HCEC 1CT (cell line): ENCODE results near the gene CAMTA1.
A peak's percentile ranks its signal among the peaks of the same experiment; 100 is the strongest.
"Not testable (repeated sequence)": the region's sequence is repeated elsewhere in the genome, so short reads cannot be mapped to it uniquely, and the experiment has no call there.

ENCODE experiments used
- DNase-seq: peaks from one replicate; pipeline ENCODE4 v3.0.0-alpha.2; 2017

CAMTA1 gene

DNA sequence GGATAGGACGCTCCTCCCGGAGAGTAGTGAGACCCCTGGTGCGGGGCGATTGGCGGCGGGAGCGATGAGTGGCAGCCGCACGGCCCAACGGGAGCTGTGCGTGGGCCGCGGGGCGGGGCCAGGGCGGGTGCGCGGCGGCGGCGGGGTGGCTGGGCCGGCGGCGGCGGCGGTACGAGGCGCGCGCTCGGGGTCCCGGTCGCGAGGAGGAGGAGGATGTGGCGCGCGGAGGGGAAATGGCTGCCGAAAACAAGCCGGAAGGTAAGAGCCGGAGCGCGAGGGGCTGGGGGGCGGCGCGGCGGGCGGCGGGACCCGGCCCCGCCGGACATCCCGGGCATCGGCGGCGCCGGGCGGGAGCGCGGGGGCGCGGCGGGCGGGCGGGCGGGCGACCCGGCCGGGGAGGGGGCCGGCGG, at the start of gene CAMTA1:
TSS of gene CAMTA1 (plus strand) at position 137 of the 410 bp plus-strand sequence. CDS start at position 214, 77 bp downstream.
- no peak for DNase-seq

DNA sequence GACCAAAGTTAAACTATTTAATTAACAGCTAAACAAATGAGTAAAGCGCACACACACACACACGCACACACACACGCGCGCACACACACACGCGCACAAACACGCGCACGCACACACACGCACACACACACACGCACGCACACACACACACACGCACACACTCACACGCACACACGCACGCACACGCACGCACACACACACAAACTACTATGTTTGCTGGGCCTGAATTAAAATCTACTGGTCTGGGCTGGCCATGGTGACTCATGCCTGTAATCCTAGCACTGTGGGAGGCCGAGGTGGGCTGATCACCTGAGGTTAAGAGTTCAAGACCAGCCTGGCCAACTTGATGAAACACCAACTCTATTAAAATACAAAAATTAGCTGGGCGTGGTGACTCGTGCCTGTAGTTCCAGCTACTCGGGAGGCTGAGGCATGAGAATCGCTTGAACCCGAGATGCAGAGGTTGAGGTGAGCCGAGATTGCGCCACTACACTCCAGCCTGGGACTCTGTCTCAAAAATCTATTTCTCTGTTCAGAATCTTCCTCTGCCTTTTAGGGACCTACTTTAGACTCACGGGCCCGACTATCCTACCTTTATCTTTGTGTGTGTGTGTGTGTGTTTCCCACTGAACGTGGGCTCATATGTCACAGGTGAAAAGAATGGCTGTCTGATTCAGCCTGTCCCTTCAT, 46.1 kb upstream of the CAMTA1 start:
- no peak for DNase-seq

GRCh38 chr1:6742676-6743188, 42.5 kb upstream of the CAMTA1 start:
- not testable (repeated sequence) for DNase-seq

GRCh38 chr1:6743189-6744101, 41.8 kb upstream of the CAMTA1 start:
- peak; percentile 79 for DNase-seq

GRCh38 chr1:6745073-6745472, 40.2 kb upstream of the CAMTA1 start:
- DNase-seq: no peak

DNA sequence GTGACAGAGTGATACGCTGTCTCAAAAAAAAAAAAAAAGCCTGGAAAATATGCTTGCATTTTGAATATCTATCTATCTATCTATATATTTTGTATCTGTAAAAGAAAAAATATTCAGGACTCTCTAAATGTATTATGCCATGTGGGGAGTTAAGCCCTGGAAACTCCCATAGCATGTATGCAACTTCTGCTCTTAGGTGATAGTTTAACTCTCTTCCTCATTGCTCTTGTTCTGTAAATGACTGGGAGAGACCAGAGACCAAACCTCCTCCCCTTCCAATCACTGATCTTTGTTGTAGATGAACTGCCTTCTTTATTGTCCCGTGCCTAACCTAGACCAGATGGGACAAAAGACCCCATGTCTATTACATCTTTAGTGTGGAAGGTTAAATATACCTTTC, 37.6 kb upstream of the CAMTA1 start:
- no peak for DNase-seq

- DNase-seq: no peak
Measured at GRCh38 chr1:6750490-6750889, 34.8 kb upstream of the CAMTA1 start.

GRCh38 chr1:6753320-6754140, 31.7 kb upstream of the CAMTA1 start:
- peak; percentile 20 for DNase-seq

DNA sequence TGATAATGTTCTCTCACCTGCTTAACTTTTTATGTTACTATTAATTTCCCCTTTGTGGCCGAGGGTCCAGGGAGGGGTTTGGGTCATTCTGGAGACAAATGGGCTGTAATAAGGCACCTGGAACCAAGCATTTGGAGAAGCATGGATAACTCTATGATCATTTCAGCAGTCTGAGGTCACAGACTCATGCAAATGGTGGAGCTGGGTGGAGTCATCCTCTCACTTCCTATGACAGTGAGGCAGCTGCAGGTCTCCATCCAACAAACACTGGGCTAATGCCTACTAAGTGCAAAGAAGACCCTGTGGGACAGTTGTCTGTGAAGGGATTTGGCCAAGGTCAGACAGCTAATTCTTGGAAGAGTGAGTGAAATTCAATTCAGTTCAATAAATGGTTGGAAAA, 28.8 kb upstream of the CAMTA1 start:
- DNase-seq: no peak

GRCh38 chr1:6757719-6758435, 27.4 kb upstream of the CAMTA1 start:
- DNase-seq: peak; percentile 24

DNA sequence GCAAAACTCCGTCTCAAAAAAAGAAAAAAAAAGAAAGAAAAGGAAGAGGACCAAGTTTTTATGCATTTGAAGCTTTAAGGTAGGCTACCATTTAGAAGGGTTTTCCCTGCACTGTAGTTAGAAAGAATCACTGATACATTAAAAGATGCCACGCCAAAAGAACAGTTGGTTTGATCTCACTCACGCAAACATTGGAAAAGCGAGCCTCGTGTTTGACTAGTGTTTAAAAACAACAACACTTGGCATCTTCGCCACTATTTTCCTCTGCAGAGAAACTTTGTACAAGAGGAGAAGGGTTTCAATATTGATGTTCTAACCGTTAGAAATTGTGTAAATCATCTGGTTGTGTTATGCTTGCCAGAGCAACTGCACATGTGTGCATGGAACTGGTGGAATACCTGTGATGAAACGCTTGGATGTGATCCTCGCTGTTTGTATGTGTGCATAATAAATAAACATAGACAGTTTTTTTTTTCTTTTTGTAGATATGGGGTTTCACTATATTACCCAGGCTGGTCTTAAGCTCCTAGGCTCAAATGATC, 24.0 kb upstream of the CAMTA1 start:
- DNase-seq: no peak

- DNase-seq: no peak
Measured at GRCh38 chr1:6762060-6762459, 23.2 kb upstream of the CAMTA1 start.

- peak; percentile 41 for DNase-seq
Measured at GRCh38 chr1:6770751-6771440, 14.4 kb upstream of the CAMTA1 start.

GRCh38 chr1:6771441-6771769, 13.8 kb upstream of the CAMTA1 start:
- no peak for DNase-seq

DNA sequence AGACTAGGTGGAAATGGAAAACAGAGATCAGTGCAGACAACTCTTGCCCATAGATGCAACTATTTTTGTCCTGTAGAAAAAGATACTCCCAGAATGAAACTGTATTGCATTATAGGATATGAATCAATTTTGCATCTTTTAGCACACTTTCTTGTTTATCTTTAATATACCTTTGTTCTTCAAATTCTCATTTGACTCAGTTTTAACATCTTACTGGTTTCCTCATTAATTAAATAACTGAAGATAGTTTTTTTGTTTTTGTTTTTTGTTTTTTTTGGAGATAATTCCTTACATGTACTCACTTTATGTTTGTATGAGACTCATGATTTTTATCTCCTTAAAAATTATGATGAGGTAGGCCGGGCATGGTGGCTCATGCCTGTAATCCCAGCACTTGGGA, 10.9 kb upstream of the CAMTA1 start:
- DNase-seq: no peak

- no peak for DNase-seq
Measured at GRCh38 chr1:6775261-6776043, 9.8 kb upstream of the CAMTA1 start.

- DNase-seq: no peak
Measured at GRCh38 chr1:6776389-6776788, 8.9 kb upstream of the CAMTA1 start.

DNA sequence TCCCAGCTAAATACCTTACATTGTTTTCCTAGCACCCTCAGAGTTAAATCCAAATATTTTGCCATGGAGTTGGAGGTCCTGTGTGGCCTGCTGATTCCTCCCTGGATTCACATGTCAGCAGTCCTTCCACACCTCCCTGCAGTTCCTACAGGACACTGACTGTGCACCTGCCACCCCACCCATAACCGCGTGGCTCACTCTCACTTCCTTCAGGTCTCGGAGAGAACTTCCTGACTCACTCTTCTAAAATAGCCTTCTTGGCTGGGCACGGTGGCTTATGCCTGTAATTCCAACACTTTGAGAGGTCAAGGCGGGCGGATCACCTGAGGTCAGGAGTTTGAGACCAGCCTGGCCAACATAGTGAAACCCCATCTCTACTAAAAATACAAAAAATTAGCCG, 8.4 kb upstream of the CAMTA1 start:
- DNase-seq: no peak

DNA sequence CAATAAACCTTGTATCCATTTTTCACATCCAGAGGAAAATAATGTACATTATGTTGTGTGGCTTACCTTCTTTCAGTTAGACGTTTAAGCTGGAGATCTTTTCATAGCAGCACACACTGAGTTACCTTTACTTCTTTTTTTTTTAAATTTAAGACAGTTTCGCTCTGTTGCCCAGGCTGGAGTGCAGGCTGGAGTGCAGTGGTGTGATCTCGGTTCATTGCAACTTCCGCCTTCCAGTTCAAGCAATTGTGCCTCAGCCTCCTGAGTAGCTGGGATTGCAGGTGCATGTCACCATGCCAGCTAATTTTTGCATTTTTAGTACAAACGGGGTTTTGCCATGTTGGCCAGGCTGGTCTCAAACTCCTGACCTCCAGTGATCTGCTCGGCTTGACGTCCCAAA, 7.4 kb upstream of the CAMTA1 start:
- no peak for DNase-seq

- DNase-seq: no peak
Measured at GRCh38 chr1:6779089-6779805, 6.0 kb upstream of the CAMTA1 start.
